ENCODE data around the gene TMEM134.

The TMEM134 gene

GRCh38 chr11:67455054-67455453 is 14.0 kb downstream of the TMEM134 start, which contains the start of gene CABP4:
Gene CABP4 (plus strand): TSS chr11:67455354. CDS start chr11:67455424, 70 bp downstream.
- no peak for DNase-seq

GRCh38 chr11:67453816-67454732 is 15.0 kb downstream of the TMEM134 start:
- no peak for DNase-seq

GRCh38 chr11:67452141-67452952 is 16.7 kb downstream of the TMEM134 start, which contains the start of gene GPR152:
Gene GPR152 (minus strand): TSS chr11:67452729. CDS start chr11:67452724, 5 bp downstream.
- DNase-seq = no peak

GRCh38 chr11:67451658-67451976 is 17.4 kb downstream of the TMEM134 start:
- DNase-seq = no peak

- no peak for DNase-seq
These were observed 18.0 kb downstream of the TMEM134 start for GRCh38 chr11:67450796-67451657.

GRCh38 chr11:67449116-67449844 is 19.8 kb downstream of the TMEM134 start:
- no peak for DNase-seq

GRCh38 chr11:67448220-67448609 is 20.8 kb downstream of the TMEM134 start:
- DNase-seq = no peak

GRCh38 chr11:67445515-67445914 is 23.5 kb downstream of the TMEM134 start:
- DNase-seq = no peak

- DNase-seq = peak; percentile 41
These were observed 26.3 kb downstream of the TMEM134 start for GRCh38 chr11:67442504-67443404.

GRCh38 chr11:67441731-67442351 is 27.2 kb downstream of the TMEM134 start:
- DNase-seq = no peak

- no peak for DNase-seq
These were observed 27.9 kb downstream of the TMEM134 start for GRCh38 chr11:67441098-67441563.

GRCh38 chr11:67440229-67441097 is 28.6 kb downstream of the TMEM134 start:
- no peak for DNase-seq

- no peak for DNase-seq
These were observed 29.5 kb downstream of the TMEM134 start for GRCh38 chr11:67439321-67440228.

GRCh38 chr11:67438158-67438902 is 30.7 kb downstream of the TMEM134 start:
- no peak for DNase-seq

GRCh38 chr11:67437809-67438157 is 31.3 kb downstream of the TMEM134 start:
- no peak for DNase-seq

- no peak for DNase-seq
These were observed 31.8 kb downstream of the TMEM134 start, which contains the start of gene PTPRCAP for GRCh38 chr11:67437082-67437808. Gene PTPRCAP (minus strand): TSS chr11:67437682. CDS start chr11:67437619, 63 bp downstream.
